ENCODE measurements around the gene PKDREJ. TPM values are rescaled to one million over a fixed set of nuclear protein-coding genes. Genes with fewer than 3 reads are reported as not detected.
A peak's percentile ranks its signal among the peaks of the same experiment; 100 is the strongest.

The PKDREJ gene
- total RNA-seq, 4 donors from 2014 or later: not detected

DNA sequence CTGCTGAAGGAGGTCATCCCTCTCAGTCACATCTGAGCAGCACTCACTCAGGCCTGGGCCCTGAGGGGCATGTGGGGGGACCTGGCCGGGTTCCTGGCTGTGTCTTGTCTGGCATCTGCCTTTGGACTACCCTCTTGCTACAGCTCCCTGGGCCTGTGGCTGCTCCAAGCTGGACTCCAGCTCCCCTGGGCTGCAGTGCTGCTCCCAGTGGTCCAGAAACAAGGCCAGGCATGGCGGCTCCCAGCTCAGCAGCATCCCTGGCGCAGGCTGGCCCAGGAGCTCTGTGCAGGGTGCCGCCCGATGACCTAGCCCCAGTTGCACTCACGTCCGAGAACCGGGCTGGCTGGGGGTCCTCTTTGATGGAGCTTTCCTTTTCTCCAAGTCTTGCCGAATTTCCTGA, 18.4 kb downstream of the PKDREJ start:
- Histone ChIP-seq H3K27me3 (no peaks in the 10 kb centered on the region), H3K4me3 (no peak overlapping the region), H3K9me3 (no peaks in the 10 kb centered on the region), H3K4me1 (peaks cover 28 to 40% of the 10 kb centered on the region in 2 donors), H3K27ac (peak overlapping the region in 3 of 4 donors; percentile 9 to 71 (median 69)), H3K36me3 (peaks cover 0 to 9% of the 10 kb centered on the region in 2 donors)
- DNase-seq (no peak), ATAC-seq (no peak)
- in situ Hi-C loops (cut with MboI; ENCODE audit: low sequenced_read_pairs in 4 of 4): no loop called here
- TF ChIP-seq POLR2A (IDR thresholded peaks at IDR 0.05) (no peak), CTCF (IDR thresholded peaks at IDR 0.05 in 4 of 5, conservative IDR thresholded peaks at IDR 0.05 in 1 of 5) (no peak)
- intact Hi-C loops (cut with DNase I; ENCODE audit: low total_unique reads): no loop called here

DNA sequence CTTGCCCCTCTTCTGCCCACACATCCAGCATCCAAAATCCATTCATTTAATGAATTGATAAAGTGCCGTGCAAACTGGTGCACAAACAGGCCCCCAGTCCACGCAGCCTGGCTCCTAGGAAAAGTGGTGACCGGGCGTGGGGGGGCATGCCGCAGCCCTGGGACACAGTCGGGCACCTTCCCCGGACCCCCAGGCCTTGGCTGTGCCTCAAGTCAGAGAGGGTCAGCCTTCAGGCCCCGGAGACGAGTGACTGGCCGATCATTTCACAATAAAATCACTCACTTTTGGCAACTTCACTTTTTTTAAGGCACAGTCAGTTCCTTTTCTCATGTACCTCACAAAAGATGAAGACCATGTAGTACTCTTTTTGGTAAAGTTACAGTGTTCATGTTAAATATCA, 21.1 kb downstream of the PKDREJ start:
- ATAC-seq: no peak
- intact Hi-C loops (cut with DNase I; ENCODE audit: low total_unique reads) (no loop called here), in situ Hi-C loops (cut with MboI; ENCODE audit: low sequenced_read_pairs in 4 of 4) (no loop called here)
- no peak for DNase-seq
- peaks cover 36 to 46% of the 10 kb centered on the region in 2 donors for H3K4me1 ChIP-seq
- no peak overlapping the region for H3K4me3 ChIP-seq
- peaks cover 0 to 9% of the 10 kb centered on the region in 2 donors for H3K36me3 ChIP-seq
- TF ChIP-seq CTCF (IDR thresholded peaks at IDR 0.05 in 4 of 5, conservative IDR thresholded peaks at IDR 0.05 in 1 of 5): no peak
- TF ChIP-seq POLR2A (IDR thresholded peaks at IDR 0.05): no peak
- no peak overlapping the region for H3K27ac ChIP-seq
- no peaks in the 10 kb centered on the region for H3K27me3 ChIP-seq
- H3K9me3 ChIP-seq: no peaks in the 10 kb centered on the region

GRCh38 chr22:46241396-46242007, 21.6 kb downstream of the PKDREJ start:
- intact Hi-C loops (cut with DNase I; ENCODE audit: low total_unique reads): no loop called here
- Histone ChIP-seq H3K9me3 (no peaks in the 10 kb centered on the region), H3K27me3 (no peaks in the 10 kb centered on the region), H3K4me3 (no peak overlapping the region), H3K27ac (peak overlapping the region in 1 of 4 donors; percentile 0), H3K36me3 (peaks cover 0 to 9% of the 10 kb centered on the region in 2 donors), H3K4me1 (peaks cover 36 to 46% of the 10 kb centered on the region in 2 donors)
- DNase-seq (no peak), ATAC-seq (no peak)
- in situ Hi-C loops (cut with MboI; ENCODE audit: low sequenced_read_pairs in 4 of 4): no loop called here
- TF ChIP-seq POLR2A (IDR thresholded peaks at IDR 0.05) (no peak), CTCF (IDR thresholded peaks at IDR 0.05 in 4 of 5, conservative IDR thresholded peaks at IDR 0.05 in 1 of 5) (no peak)

- Histone ChIP-seq H3K9me3 (no peaks in the 10 kb centered on the region), H3K4me3 (no peak overlapping the region), H3K27ac (peak overlapping the region in 1 of 4 donors; percentile 0), H3K4me1 (peaks cover 36 to 46% of the 10 kb centered on the region in 2 donors), H3K36me3 (peaks cover 0 to 9% of the 10 kb centered on the region in 2 donors), H3K27me3 (no peaks in the 10 kb centered on the region)
- ATAC-seq (no peak), DNase-seq (no peak)
- intact Hi-C loops (cut with DNase I; ENCODE audit: low total_unique reads): no loop called here
- TF ChIP-seq POLR2A (IDR thresholded peaks at IDR 0.05): no peak
- no peak for TF ChIP-seq CTCF (IDR thresholded peaks at IDR 0.05 in 4 of 5, conservative IDR thresholded peaks at IDR 0.05 in 1 of 5)
- in situ Hi-C loops (cut with MboI; ENCODE audit: low sequenced_read_pairs in 4 of 4): no loop called here
Measured at GRCh38 chr22:46240907-46241306, 22.2 kb downstream of the PKDREJ start.

- Histone ChIP-seq H3K4me3 (no peak overlapping the region), H3K27me3 (no peaks in the 10 kb centered on the region), H3K4me1 (peaks cover 36 to 43% of the 10 kb centered on the region in 2 donors), H3K36me3 (peaks cover 0 to 12% of the 10 kb centered on the region in 2 donors), H3K27ac (no peak overlapping the region), H3K9me3 (no peaks in the 10 kb centered on the region)
- TF ChIP-seq POLR2A (IDR thresholded peaks at IDR 0.05) (no peak), CTCF (IDR thresholded peaks at IDR 0.05 in 4 of 5, conservative IDR thresholded peaks at IDR 0.05 in 1 of 5) (no peak)
- intact Hi-C loops (cut with DNase I; ENCODE audit: low total_unique reads) (no loop called here), in situ Hi-C loops (cut with MboI; ENCODE audit: low sequenced_read_pairs in 4 of 4) (no loop called here)
- ATAC-seq (no peak), DNase-seq (no peak)
Measured at GRCh38 chr22:46240506-46240905, 22.6 kb downstream of the PKDREJ start.
